Activated naive CD4-positive, alpha-beta T cell treated with anti-CD3 and anti-CD28 coated beads, Interleukin-2, amount 50 U/mL, for 72 hours (primary cell): Measurements from ENCODE around the gene DYRK1A. TPM values are rescaled to one million over a fixed set of nuclear protein-coding genes. Genes with fewer than 3 reads are reported as not detected.

Experiments used
- ATAC-seq, 2 donors: fragments of 150-1000 bp; cut with Tn5 transposase; 2 replicates each; pipeline ENCODE4 v1.10.0; 2021; ENCODE audit warnings: mild to moderate bottlenecking in 2 of 2, moderate library complexity in 2 of 2
- DNase-seq, 2 donors: peaks; one replicate each; pipeline ENCODE4 v3.0.0; 2021 to 2022; ENCODE audit warnings: low spot score in 2 of 2
- H3K27ac Mint-ChIP-seq, 2 donors: one replicate each; pipeline ENCODE4 v1.8.0; 2022; ENCODE audit warnings: mild to moderate bottlenecking in 2 of 2, mixed read lengths in 2 of 2
- H3K36me3 Mint-ChIP-seq, 2 donors: one replicate each; pipeline ENCODE4 v1.8.0; 2022; ENCODE audit warnings: mixed read lengths in 2 of 2
- H3K9me3 Mint-ChIP-seq, 2 donors: one replicate each; pipeline ENCODE4 v1.8.0; 2022; ENCODE audit warnings: mixed read lengths in 2 of 2
- total RNA-seq, 2 donors: library from RNA; stranded (reverse); gene quantifications; one replicate each; pipeline ENCODE4 v1.2.3, GENCODE V29; 2022

The DYRK1A gene
- total RNA-seq, 2 donors from 2014 or later = 65.5 to 87.9 TPM

- Mint-ChIP-seq H3K27ac (peak overlapping the region; percentile 98 to 99), H3K36me3 (peaks cover 0 to 5% of the 10 kb centered on the region in 2 donors), H3K9me3 (peaks cover 4 to 9% of the 10 kb centered on the region in 2 donors)
- ATAC-seq = peak; percentile 82 to 87
- peak; percentile 90 to 91 for DNase-seq
Measured at GRCh38 chr21:37563641-37564340, 197.2 kb downstream of the DYRK1A start.

GRCh38 chr21:37564341-37564923, 197.9 kb downstream of the DYRK1A start:
- Mint-ChIP-seq H3K36me3 (peaks cover 0 to 5% of the 10 kb centered on the region in 2 donors), H3K9me3 (peaks cover 0 to 6% of the 10 kb centered on the region in 2 donors), H3K27ac (peak overlapping the region; percentile 98 to 99)
- DNase-seq (peak; percentile 75 to 93), ATAC-seq (peak; percentile 86 to 87)

- no peak for DNase-seq
- H3K27ac Mint-ChIP-seq = peak overlapping the region; percentile 98 to 99
Measured at GRCh38 chr21:37564924-37565529, 198.5 kb downstream of the DYRK1A start.

GRCh38 chr21:37565530-37566223, 199.1 kb downstream of the DYRK1A start:
- peak overlapping the region; percentile 88 to 99 for H3K27ac Mint-ChIP-seq
- ATAC-seq = no peak
- H3K36me3 Mint-ChIP-seq = peaks cover 0 to 5% of the 10 kb centered on the region in 2 donors
- DNase-seq = no peak
- peaks cover 0 to 6% of the 10 kb centered on the region in 2 donors for H3K9me3 Mint-ChIP-seq

More at GRCh38 chr21:37564924-37565529, 198.5 kb downstream of the DYRK1A start:
- ATAC-seq = no peak
- peaks cover 0 to 5% of the 10 kb centered on the region in 2 donors for H3K36me3 Mint-ChIP-seq
- peaks cover 0 to 6% of the 10 kb centered on the region in 2 donors for H3K9me3 Mint-ChIP-seq

GRCh38 chr21:37566790-37567615, 200.4 kb downstream of the DYRK1A start:
- Mint-ChIP-seq H3K36me3 (no peaks in the 10 kb centered on the region), H3K9me3 (peaks cover 0 to 3% of the 10 kb centered on the region in 2 donors), H3K27ac (no peak overlapping the region)
- DNase-seq = no peak
- no peak for ATAC-seq

GRCh38 chr21:37568415-37568814, 201.8 kb downstream of the DYRK1A start:
- Mint-ChIP-seq H3K9me3 (no peaks in the 10 kb centered on the region), H3K27ac (no peak overlapping the region), H3K36me3 (no peaks in the 10 kb centered on the region)
- DNase-seq = no peak
- no peak for ATAC-seq

GRCh38 chr21:37568916-37569315, 202.3 kb downstream of the DYRK1A start:
- H3K9me3 Mint-ChIP-seq = no peaks in the 10 kb centered on the region
- no peak overlapping the region for H3K27ac Mint-ChIP-seq
- ATAC-seq = no peak

GRCh38 chr21:37571442-37571841, 204.9 kb downstream of the DYRK1A start:
- Mint-ChIP-seq H3K27ac (no peak overlapping the region), H3K9me3 (no peaks in the 10 kb centered on the region)

More at GRCh38 chr21:37568916-37569315, 202.3 kb downstream of the DYRK1A start:
- no peaks in the 10 kb centered on the region for H3K36me3 Mint-ChIP-seq
- DNase-seq = no peak

GRCh38 chr21:37574316-37574715, 207.7 kb downstream of the DYRK1A start:
- Mint-ChIP-seq H3K36me3 (peaks cover 4 to 15% of the 10 kb centered on the region in 2 donors), H3K27ac (no peak overlapping the region), H3K9me3 (peaks cover 0 to 14% of the 10 kb centered on the region in 2 donors)
- DNase-seq (no peak), ATAC-seq (no peak)

More at GRCh38 chr21:37571442-37571841, 204.9 kb downstream of the DYRK1A start:
- no peaks in the 10 kb centered on the region for H3K36me3 Mint-ChIP-seq
- DNase-seq = no peak
- ATAC-seq = no peak

- H3K27ac Mint-ChIP-seq = no peak overlapping the region
- H3K36me3 Mint-ChIP-seq = peaks cover 7 to 19% of the 10 kb centered on the region in 2 donors
- ATAC-seq (no peak), DNase-seq (no peak)
- peaks cover 0 to 17% of the 10 kb centered on the region in 2 donors for H3K9me3 Mint-ChIP-seq
Measured at GRCh38 chr21:37574751-37575150, 208.2 kb downstream of the DYRK1A start.

GRCh38 chr21:37575580-37575979, 209.0 kb downstream of the DYRK1A start:
- ATAC-seq = no peak
- peaks cover 7 to 19% of the 10 kb centered on the region in 2 donors for H3K36me3 Mint-ChIP-seq
- H3K27ac Mint-ChIP-seq = peak overlapping the region in 1 of 2 donors; percentile 22
- H3K9me3 Mint-ChIP-seq = peaks cover under 1 to 18% of the 10 kb centered on the region in 2 donors
- DNase-seq = no peak

Other genes starting within 250 kb of the DYRK1A start
- 10 to 100 TPM; 68.9 to 69.0 TPM for gene VPS26C, start 99.4 kb upstream of the DYRK1A start, total RNA-seq